Muscle of leg (tissue), 11 donors: Measurements from ENCODE around the gene BABAM2. TPM values are rescaled to one million over a fixed set of nuclear protein-coding genes. Genes with fewer than 3 reads are reported as not detected.

Experiments used
- DNase-seq: peaks from one replicate; pipeline ENCODE4 v3.0.0; 2013
- H3K27ac ChIP-seq: one replicate; pipeline ENCODE4 v1.5.1; 2013; ENCODE audit warnings: mild to moderate bottlenecking, low read length, control low read depth
- H3K27me3 ChIP-seq: one replicate; pipeline ENCODE4 v1.6.1; 2013; ENCODE audit warnings: low read length; ENCODE audit not compliant: control insufficient read depth, insufficient read depth
- H3K36me3 ChIP-seq: one replicate; pipeline ENCODE4 v1.6.1; 2013; ENCODE audit warnings: low read length; ENCODE audit not compliant: control insufficient read depth, insufficient read depth
- H3K4me1 ChIP-seq: one replicate; pipeline ENCODE4 v1.6.1; 2013; ENCODE audit warnings: low read length; ENCODE audit not compliant: control insufficient read depth, insufficient read depth
- H3K4me3 ChIP-seq: one replicate; pipeline ENCODE4 v1.5.1; 2013; ENCODE audit warnings: low read length, control low read depth
- H3K9me3 ChIP-seq: replicated peaks from 2 replicates; pipeline ENCODE4 v1.6.1; 2013; ENCODE audit warnings: low read depth, low read length; ENCODE audit not compliant: control insufficient read depth
- WGBS: methylation state at CpG from one replicate; pipeline ENCODE4 v1.1.5; 2013; ENCODE audit warnings: missing lambda C conversion rate; ENCODE audit not compliant: insufficient coverage; 5-methylcytosine and 5-hydroxymethylcytosine counted together
- polyA plus RNA-seq, 8 donors: library from polyadenylated mRNA; unstranded; fragments of 120-200 nt; gene quantifications; one replicate each; pipeline versions ENCODE4 v1.2.1 to v1.2.3, GENCODE V29; 2013; ENCODE audit warnings: inconsistent platforms in 1 of 8, low replicate concordance in 1 of 8; ENCODE audit not compliant: insufficient read length in 8 of 8, insufficient read depth in 1 of 8
- total RNA-seq: library from RNA; stranded (reverse); fragments of 120-200 nt; gene quantifications from one replicate; pipeline ENCODE4 v1.2.4, GENCODE V29; 2013

Gene BABAM2
- total and polyA plus RNA-seq, 9 donors = 16.1 to 23.6 (median 21.4) TPM

DNA sequence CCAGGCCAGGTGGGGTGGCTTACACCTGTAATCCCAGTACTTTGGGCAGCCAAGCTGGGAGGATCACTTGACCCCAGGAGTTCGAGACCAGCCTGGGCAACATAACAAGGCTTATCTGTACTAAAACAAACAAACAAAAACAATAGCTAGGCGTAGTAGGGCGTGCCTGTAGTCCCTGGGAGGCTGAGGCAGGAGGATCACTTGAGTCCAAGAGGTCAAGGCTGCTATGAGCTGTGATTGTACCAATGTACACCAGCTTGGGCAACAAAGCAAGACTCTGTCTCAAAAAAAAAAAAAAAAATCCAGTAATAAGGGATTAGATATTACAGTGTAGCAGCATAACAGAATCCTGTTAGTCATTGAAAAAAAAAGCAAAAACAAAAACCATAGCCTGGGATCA, 279.0 kb downstream of the BABAM2 start:
- Histone ChIP-seq H3K4me1 (peaks cover 5% of the 10 kb centered on the region), H3K9me3 (no peaks in the 10 kb centered on the region), H3K27ac (no peak overlapping the region), H3K27me3 (no peaks in the 10 kb centered on the region), H3K36me3 (no peaks in the 10 kb centered on the region), H3K4me3 (no peak overlapping the region)
- no CpG with 5 or more reads among the region's 3 CpGs for WGBS
- no peak for DNase-seq

DNA sequence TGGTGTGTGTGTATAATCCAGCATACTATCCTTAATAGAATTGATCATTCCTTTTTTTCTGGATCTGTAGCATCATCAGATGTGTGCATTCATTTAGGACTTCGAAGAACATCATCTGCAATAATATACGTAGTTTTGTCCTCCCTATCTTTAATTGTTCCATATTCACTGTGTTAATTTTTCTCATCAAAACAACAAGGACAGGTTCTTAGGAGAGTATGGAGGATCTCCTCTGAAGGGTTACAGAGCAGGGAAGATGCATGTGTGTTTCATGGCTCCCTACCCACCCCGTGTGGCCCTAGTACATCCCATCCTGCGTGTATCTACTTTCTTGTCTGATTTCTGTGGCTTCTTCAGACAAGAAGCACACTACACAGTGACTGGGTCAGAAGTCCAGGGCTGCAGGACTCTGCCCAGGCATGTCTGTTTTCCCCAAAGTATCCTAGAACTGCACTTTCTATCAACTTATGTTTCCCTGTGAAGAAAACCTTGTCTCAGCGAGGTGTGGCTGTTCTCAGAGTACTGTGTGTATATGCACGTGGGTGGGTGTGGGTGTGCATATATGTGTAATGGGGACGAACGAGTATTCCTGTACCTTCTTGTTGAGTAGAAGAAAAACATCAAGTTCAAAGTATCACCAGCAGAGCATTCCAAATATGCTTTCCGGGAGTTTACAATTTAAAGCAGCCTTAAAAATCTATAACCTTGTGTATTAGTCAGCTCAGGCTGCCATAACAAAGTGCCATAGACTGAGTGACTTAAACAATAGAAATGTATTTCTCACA, 281.8 kb downstream of the BABAM2 start:
- no peaks in the 10 kb centered on the region for H3K36me3 ChIP-seq
- DNase-seq = no peak
- WGBS = 83% methylated on average over 2 of the region's 9 CpGs
- no peak overlapping the region for H3K4me3 ChIP-seq
- no peaks in the 10 kb centered on the region for H3K27me3 ChIP-seq
- H3K4me1 ChIP-seq = no peaks in the 10 kb centered on the region
- no peak overlapping the region for H3K27ac ChIP-seq
- peaks cover 6% of the 10 kb centered on the region for H3K9me3 ChIP-seq

DNA sequence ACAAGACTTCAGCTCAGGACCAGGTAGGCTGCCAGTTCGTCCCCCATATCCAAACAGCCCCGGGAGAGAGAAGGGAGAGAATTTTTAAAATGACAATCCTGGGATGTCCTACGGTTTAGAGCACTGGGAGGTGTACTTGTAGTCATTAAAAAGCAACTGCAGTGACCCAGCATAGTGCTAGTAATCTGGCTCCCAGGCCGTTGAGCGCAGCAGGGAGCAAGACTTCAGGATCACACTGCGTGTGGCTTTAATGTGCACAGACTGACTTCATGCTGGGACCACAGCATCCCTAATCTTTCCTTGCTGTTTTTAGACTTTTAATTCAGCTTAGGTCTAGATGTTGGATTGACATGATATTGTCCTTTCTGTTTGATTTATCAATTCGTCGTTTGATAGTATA, 282.8 kb downstream of the BABAM2 start:
- H3K27me3 ChIP-seq = no peaks in the 10 kb centered on the region
- no peak overlapping the region for H3K4me3 ChIP-seq
- no peak overlapping the region for H3K27ac ChIP-seq
- no peaks in the 10 kb centered on the region for H3K4me1 ChIP-seq
- H3K36me3 ChIP-seq = no peaks in the 10 kb centered on the region
- H3K9me3 ChIP-seq = peaks cover 14% of the 10 kb centered on the region
- WGBS = 57% methylated on average over 5 of the region's 8 CpGs
- DNase-seq = no peak

DNA sequence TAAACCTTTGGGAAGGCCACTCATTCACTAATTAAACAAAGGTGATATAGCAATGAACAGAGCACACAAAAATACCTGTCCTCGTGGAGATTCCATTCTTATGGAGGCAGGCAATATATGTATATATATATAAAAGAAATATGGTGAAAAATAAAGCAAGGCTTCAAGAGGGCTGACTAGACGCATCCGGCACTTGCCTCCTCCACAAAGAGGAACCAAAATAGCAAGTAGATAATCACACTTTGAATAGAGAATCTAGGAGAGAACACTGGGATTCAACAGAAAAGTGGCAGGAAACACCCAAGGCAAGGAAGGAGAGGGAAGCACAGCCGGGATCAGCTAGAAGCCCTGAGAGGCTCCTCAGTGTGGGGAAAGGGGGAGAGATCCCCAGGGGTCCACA, 283.7 kb downstream of the BABAM2 start:
- DNase-seq = no peak
- H3K9me3 ChIP-seq = peaks cover 14% of the 10 kb centered on the region
- no peaks in the 10 kb centered on the region for H3K36me3 ChIP-seq
- H3K4me1 ChIP-seq = no peaks in the 10 kb centered on the region
- WGBS = 83% methylated on average over 1 of the region's 4 CpGs
- no peaks in the 10 kb centered on the region for H3K27me3 ChIP-seq
- no peak overlapping the region for H3K27ac ChIP-seq
- no peak overlapping the region for H3K4me3 ChIP-seq

DNA sequence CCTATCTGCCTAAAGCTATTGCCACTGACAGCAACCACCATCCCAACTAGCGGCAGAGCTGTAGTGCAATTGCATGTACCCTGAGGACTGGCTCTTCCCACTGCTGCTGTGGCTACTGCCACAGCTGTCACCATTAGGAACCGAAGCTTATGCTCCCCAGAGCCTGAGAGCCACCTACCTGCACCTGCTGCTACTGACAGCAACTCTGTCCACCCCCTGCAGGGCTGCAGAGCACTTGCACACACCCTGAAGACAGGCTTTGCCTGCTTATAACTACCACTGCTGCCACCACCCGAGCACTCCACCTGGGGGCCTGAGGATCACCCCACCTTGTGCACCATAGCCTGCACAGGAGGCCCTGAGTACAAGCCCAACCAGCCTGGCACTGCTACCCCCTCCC, 284.5 kb downstream of the BABAM2 start:
- no peak overlapping the region for H3K4me3 ChIP-seq
- H3K27ac ChIP-seq = no peak overlapping the region
- no peaks in the 10 kb centered on the region for H3K27me3 ChIP-seq
- H3K4me1 ChIP-seq = no peaks in the 10 kb centered on the region
- peaks cover 14% of the 10 kb centered on the region for H3K9me3 ChIP-seq
- WGBS = 90% methylated on average over 3 of the region's 3 CpGs
- DNase-seq = no peak
- no peaks in the 10 kb centered on the region for H3K36me3 ChIP-seq

DNA sequence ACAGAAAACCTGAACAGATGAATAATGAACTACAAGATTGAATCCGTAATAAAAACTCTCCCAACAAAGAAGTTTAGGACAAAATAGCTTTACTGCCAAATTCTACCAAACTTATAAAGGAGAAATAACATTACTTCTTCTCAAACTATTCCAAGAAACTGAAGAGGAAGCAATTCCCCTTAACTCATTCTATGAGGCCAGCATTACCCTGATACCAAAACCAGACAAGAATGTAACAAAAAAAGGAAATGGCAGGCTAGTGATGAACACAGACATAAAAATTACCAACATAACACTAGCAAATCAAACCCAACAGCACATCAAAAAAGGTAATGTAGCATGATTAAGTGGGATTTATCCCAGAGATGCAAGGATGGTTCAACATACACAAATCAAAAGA, 288.4 kb downstream of the BABAM2 start:
- no peaks in the 10 kb centered on the region for H3K4me1 ChIP-seq
- WGBS = no CpG with 5 or more reads among the region's 1 CpG
- no peak for DNase-seq
- H3K36me3 ChIP-seq = no peaks in the 10 kb centered on the region
- H3K27ac ChIP-seq = no peak overlapping the region
- H3K27me3 ChIP-seq = no peaks in the 10 kb centered on the region
- peaks cover 14% of the 10 kb centered on the region for H3K9me3 ChIP-seq
- no peak overlapping the region for H3K4me3 ChIP-seq

DNA sequence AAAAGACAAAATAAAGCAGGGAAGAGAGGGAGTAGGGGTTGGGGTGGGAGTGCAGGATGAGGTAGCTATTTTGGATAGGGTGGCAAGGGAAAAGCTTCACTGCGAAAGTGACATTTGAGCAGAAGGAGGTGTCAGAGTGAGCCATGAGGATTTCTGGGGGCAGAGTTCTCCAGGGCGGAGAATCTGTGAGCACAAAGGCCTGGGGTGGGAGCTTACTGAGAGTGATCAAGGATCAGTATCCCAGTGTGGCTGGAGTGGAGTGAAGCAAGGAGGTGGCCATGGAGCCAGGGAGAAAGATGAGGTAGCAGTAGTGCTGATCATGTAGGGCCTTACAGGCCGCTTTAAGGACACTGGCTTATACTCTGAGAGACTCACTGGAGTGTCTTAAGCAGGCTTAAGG, 291.3 kb downstream of the BABAM2 start:
- Histone ChIP-seq H3K27ac (no peak overlapping the region), H3K36me3 (no peaks in the 10 kb centered on the region), H3K4me1 (no peaks in the 10 kb centered on the region), H3K9me3 (peaks cover 13% of the 10 kb centered on the region), H3K27me3 (no peaks in the 10 kb centered on the region), H3K4me3 (no peak overlapping the region)
- WGBS = 91% methylated on average over 3 of the region's 3 CpGs
- DNase-seq = no peak

DNA sequence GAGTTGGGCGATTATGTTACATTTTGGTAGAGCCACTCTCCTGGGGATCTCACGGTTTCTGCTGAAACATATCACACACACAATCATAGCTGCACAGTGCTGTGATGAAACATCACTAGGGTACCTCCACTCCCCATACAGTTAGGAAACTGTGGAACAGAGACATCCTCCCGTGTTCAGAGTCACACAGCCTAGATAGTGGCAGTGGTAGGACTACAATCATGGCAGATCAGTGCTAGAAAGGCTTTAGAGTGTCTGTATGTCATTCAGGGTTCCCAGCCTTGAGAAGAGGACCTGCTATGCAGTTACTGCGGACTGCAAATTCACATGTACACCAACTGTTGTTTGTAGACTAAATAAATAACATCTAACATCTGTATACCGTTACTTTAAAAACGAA, 291.8 kb downstream of the BABAM2 start:
- no peak overlapping the region for H3K4me3 ChIP-seq
- WGBS = 78% methylated on average over 2 of the region's 6 CpGs
- DNase-seq = no peak

DNA sequence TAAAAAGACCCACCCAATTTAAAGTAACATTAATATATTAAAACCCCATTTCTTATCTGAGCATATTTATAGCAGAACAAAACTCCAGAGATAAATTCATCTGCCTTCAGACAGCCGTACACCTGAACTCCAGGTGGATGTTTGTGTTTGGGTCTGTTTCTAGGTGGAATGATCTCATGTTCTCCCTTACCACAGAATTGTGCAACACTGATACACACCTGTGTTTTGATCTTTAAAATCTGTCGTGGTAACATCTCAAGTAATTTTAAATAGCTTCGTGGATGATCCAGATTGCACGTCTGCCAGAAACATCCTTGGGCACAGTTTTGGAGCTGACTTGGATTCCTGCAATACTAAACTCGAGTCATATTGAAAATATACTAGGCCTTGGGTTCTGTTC, 294.6 kb downstream of the BABAM2 start:
- no peaks in the 10 kb centered on the region for H3K27me3 ChIP-seq
- no peak overlapping the region for H3K4me3 ChIP-seq
- H3K9me3 ChIP-seq = no peaks in the 10 kb centered on the region
- WGBS = 93% methylated on average over 3 of the region's 5 CpGs
- no peak for DNase-seq
- no peak overlapping the region for H3K27ac ChIP-seq
- no peaks in the 10 kb centered on the region for H3K36me3 ChIP-seq
- H3K4me1 ChIP-seq = no peaks in the 10 kb centered on the region

More for the DNA sequence above, 291.8 kb downstream of the BABAM2 start:
- Histone ChIP-seq H3K27ac (no peak overlapping the region), H3K9me3 (peaks cover 7% of the 10 kb centered on the region), H3K4me1 (no peaks in the 10 kb centered on the region), H3K36me3 (no peaks in the 10 kb centered on the region), H3K27me3 (no peaks in the 10 kb centered on the region)

DNA sequence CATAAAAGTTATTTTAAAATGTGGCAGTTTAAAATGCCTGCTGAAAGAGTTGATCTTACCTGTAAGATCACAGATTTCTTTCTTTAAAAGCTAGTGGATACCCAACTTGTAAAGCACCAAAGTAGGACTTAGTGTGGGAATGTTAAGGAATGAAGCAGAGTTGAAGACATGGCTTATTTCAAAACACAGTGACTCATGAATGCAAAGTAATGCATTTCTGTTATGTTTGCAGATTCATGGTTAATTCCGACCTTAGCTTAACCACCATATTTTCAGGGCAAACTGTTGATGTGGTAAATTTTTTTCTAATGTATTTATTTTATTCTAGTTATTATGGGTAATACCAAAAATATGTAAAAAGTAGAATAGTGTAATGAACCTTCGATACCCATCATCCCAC, 295.4 kb downstream of the BABAM2 start:
- Histone ChIP-seq H3K27me3 (no peaks in the 10 kb centered on the region), H3K27ac (no peak overlapping the region), H3K9me3 (no peaks in the 10 kb centered on the region), H3K36me3 (no peaks in the 10 kb centered on the region), H3K4me3 (no peak overlapping the region), H3K4me1 (no peaks in the 10 kb centered on the region)
- no peak for DNase-seq
- no CpG with 5 or more reads among the region's 2 CpGs for WGBS

DNA sequence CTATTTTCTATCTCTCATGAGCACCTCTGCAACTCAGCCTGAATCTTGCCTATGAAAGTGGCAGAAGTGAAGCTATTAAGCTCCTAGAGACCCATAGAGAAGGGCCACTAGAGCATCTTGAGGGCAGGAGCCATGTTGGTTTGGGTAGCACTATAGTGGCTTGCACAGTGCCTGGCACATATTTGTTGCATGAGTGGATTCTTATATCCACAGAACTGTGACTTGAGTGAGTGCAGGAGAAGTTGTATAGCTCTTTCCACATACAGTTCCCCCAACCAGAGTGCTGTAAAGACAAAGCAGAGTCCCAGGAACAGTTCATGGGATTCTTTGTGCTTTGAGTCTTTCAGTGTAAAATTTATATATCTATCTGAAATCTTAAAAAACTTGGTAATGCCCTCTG, 296.7 kb downstream of the BABAM2 start:
- no peaks in the 10 kb centered on the region for H3K36me3 ChIP-seq
- no peak overlapping the region for H3K4me3 ChIP-seq
- no peaks in the 10 kb centered on the region for H3K4me1 ChIP-seq
- H3K27me3 ChIP-seq = no peaks in the 10 kb centered on the region
- DNase-seq = no peak
- no peak overlapping the region for H3K27ac ChIP-seq
- no peaks in the 10 kb centered on the region for H3K9me3 ChIP-seq
